HAP-1 (cell line): ENCODE results near the gene NHSL1.
A peak's percentile ranks its signal among the peaks of the same experiment; 100 is the strongest.

Experiments used
- DNase-seq, 2 experiments: peaks; one replicate each; pipeline ENCODE4 v3.0.0-alpha.2; 2016 to 2020; ENCODE audit warnings: low spot score in 2 of 2
- H3K27me3 ChIP-seq: fragments of 250-450 bp; sonication (Bioruptor Pico); 2 replicates; pipeline ENCODE4 v1.5.1; 2020; ENCODE audit warnings: low read depth, mild to moderate bottlenecking, moderate library complexity
- H3K36me3 ChIP-seq: fragments of 250-450 bp; sonication (Bioruptor Pico); replicated peaks from 2 replicates; pipeline ENCODE4 v1.5.1; 2020; ENCODE audit warnings: mild to moderate bottlenecking
- H3K4me1 ChIP-seq: fragments of 250-450 bp; sonication (Bioruptor Pico); 2 replicates; pipeline ENCODE4 v1.5.1; 2020; ENCODE audit warnings: mild to moderate bottlenecking
- H3K4me3 ChIP-seq: fragments of 250-450 bp; sonication (Bioruptor Pico); 2 replicates; pipeline ENCODE4 v1.5.1; 2020; ENCODE audit warnings: mild to moderate bottlenecking, moderate library complexity
- H3K9me3 ChIP-seq: fragments of 250-450 bp; sonication (Bioruptor Pico); 2 replicates; pipeline ENCODE4 v1.5.1; 2020; ENCODE audit warnings: mild to moderate bottlenecking, moderate library complexity
- in situ Hi-C: fragments of 300-500 bp; cut with MboI; formaldehyde crosslinking; loops from 3 replicates; pipeline ENCODE4 v1.14.3; 2020; ENCODE audit warnings: low sequenced_read_pairs, inconsistent platforms, mixed read lengths

Gene NHSL1

GRCh38 chr6:138377042-138377441 is 122.3 kb downstream of the NHSL1 start:
- no peak for DNase-seq
- H3K9me3 ChIP-seq, result no peaks in the 10 kb centered on the region
- in situ Hi-C loops, result no loop called here
- no peaks in the 10 kb centered on the region for H3K27me3 ChIP-seq
- H3K36me3 ChIP-seq, result no peaks in the 10 kb centered on the region
- H3K4me1 ChIP-seq, result no peaks in the 10 kb centered on the region
- H3K4me3 ChIP-seq, result no peak overlapping the region

GRCh38 chr6:138374815-138375214 is 124.5 kb downstream of the NHSL1 start:
- in situ Hi-C loops, result no loop called here
- Histone ChIP-seq H3K4me3 (no peak overlapping the region), H3K27me3 (no peaks in the 10 kb centered on the region), H3K9me3 (no peaks in the 10 kb centered on the region), H3K4me1 (no peaks in the 10 kb centered on the region), H3K36me3 (no peaks in the 10 kb centered on the region)
- no peak for DNase-seq

DNA sequence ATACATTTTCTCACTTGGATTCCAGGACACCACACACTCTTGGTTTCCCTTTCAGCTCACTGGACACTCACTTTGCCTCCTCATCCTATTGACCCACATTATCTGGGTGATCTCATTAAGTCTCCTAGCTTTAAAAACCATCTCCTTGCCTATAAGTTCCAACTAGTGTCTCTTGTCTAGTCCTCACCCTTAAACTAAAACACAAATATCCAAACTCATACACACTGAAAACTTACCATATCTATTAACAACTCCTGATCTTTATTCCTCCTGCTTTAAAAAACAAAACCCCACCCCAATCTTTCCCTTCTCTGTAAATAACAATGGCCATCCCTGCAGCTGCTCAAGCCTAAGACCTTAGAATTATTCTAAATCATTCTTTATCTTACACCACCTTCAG is 125.1 kb downstream of the NHSL1 start:
- in situ Hi-C loops, result no loop called here
- no peaks in the 10 kb centered on the region for H3K4me1 ChIP-seq
- H3K36me3 ChIP-seq, result no peaks in the 10 kb centered on the region
- DNase-seq, result no peak
- H3K4me3 ChIP-seq, result no peak overlapping the region
- H3K27me3 ChIP-seq, result no peaks in the 10 kb centered on the region
- no peaks in the 10 kb centered on the region for H3K9me3 ChIP-seq

- in situ Hi-C loops, result no loop called here
- H3K4me1 ChIP-seq, result no peaks in the 10 kb centered on the region
- no peaks in the 10 kb centered on the region for H3K9me3 ChIP-seq
- DNase-seq, result peak in 1 of 2 experiments; percentile 21
- H3K4me3 ChIP-seq, result no peak overlapping the region
- H3K27me3 ChIP-seq, result no peaks in the 10 kb centered on the region
- no peaks in the 10 kb centered on the region for H3K36me3 ChIP-seq
Observed at GRCh38 chr6:138372711-138373463, 126.4 kb downstream of the NHSL1 start.
